ENCODE data around the gene FAM124A.

The FAM124A gene

GRCh38 chr13:51311957-51312520 is 89.8 kb downstream of the FAM124A start:
- no peak for DNase-seq

- no peak for DNase-seq
These were observed 91.4 kb downstream of the FAM124A start for GRCh38 chr13:51313619-51314018.

GRCh38 chr13:51317262-51317661 is 95.1 kb downstream of the FAM124A start:
- no peak for DNase-seq

GRCh38 chr13:51318015-51318414 is 95.8 kb downstream of the FAM124A start:
- DNase-seq, result no peak

GRCh38 chr13:51318876-51319275 is 96.7 kb downstream of the FAM124A start:
- DNase-seq, result no peak

GRCh38 chr13:51321836-51322235 is 99.6 kb downstream of the FAM124A start:
- DNase-seq, result no peak

- DNase-seq, result no peak
These were observed 100.6 kb downstream of the FAM124A start for GRCh38 chr13:51322826-51323225.

- peak; percentile 4 for DNase-seq
These were observed 101.8 kb downstream of the FAM124A start for GRCh38 chr13:51323824-51324511.

GRCh38 chr13:51324714-51325420 is 102.7 kb downstream of the FAM124A start:
- peak; percentile 53 for DNase-seq

GRCh38 chr13:51325837-51326236 is 103.6 kb downstream of the FAM124A start:
- no peak for DNase-seq

GRCh38 chr13:51326777-51327176 is 104.6 kb downstream of the FAM124A start:
- no peak for DNase-seq

- no peak for DNase-seq
These were observed 105.8 kb downstream of the FAM124A start for GRCh38 chr13:51327961-51328360.

GRCh38 chr13:51328488-51328887 is 106.3 kb downstream of the FAM124A start:
- no peak for DNase-seq

GRCh38 chr13:51329606-51330005 is 107.4 kb downstream of the FAM124A start:
- no peak for DNase-seq

GRCh38 chr13:51330791-51331190 is 108.6 kb downstream of the FAM124A start:
- no peak for DNase-seq

GRCh38 chr13:51331354-51331861 is 109.2 kb downstream of the FAM124A start:
- DNase-seq, result no peak

- DNase-seq, result no peak
These were observed 110.6 kb downstream of the FAM124A start for GRCh38 chr13:51332566-51333361.

- DNase-seq, result no peak
These were observed 111.2 kb downstream of the FAM124A start for GRCh38 chr13:51333421-51333820.

GRCh38 chr13:51333826-51334225 is 111.6 kb downstream of the FAM124A start:
- no peak for DNase-seq
